Skeletal muscle tissue (tissue), 1 donor: ENCODE results near the gene ZNF200. TPM values are rescaled to one million over a fixed set of nuclear protein-coding genes. Genes with fewer than 3 reads are reported as not detected.

Source experiments
- total RNA-seq: library from RNA; depleted of rRNA; stranded (reverse); fragments of >200 nt; gene quantifications from one replicate; pipeline ENCODE4 v1.2.3, GENCODE V29; 2014

Gene ZNF200
- total RNA-seq, 1 donor from 2014 or later = 9.4 TPM

Other genes with a start within 250 kb of the ZNF200 start
- gene CLDN9, start 222.2 kb downstream of the ZNF200 start, total RNA-seq = not detected
- not detected for gene CLDN6, start 217.0 kb downstream of the ZNF200 start, total RNA-seq
- 28.7 TPM for gene TNFRSF12A, start 214.8 kb downstream of the ZNF200 start, total RNA-seq
- gene HCFC1R1, start 211.2 kb downstream of the ZNF200 start, total RNA-seq = 14.1 TPM
- 15.7 TPM for gene THOC6, start 211.1 kb downstream of the ZNF200 start, total RNA-seq
- not detected for gene BICDL2, start 198.2 kb downstream of the ZNF200 start, total RNA-seq
- gene MMP25, start 188.6 kb downstream of the ZNF200 start, total RNA-seq = 0.52 TPM
- gene IL32, start 169.5 kb downstream of the ZNF200 start, total RNA-seq = 25.1 TPM
- gene ZSCAN10, start 135.9 kb downstream of the ZNF200 start, total RNA-seq = not detected
- 7.3 TPM for gene ZNF205, start 122.6 kb downstream of the ZNF200 start, total RNA-seq
- 4.2 TPM for gene ZNF213, start 100.1 kb downstream of the ZNF200 start, total RNA-seq
- not detected for gene OR1F1, start 47.0 kb downstream of the ZNF200 start, total RNA-seq
- gene MEFV, start 21.5 kb upstream of the ZNF200 start, total RNA-seq = 0.52 TPM
- gene ZNF263, start 48.3 kb upstream of the ZNF200 start, total RNA-seq = 30.8 TPM
- gene TIGD7, start 70.3 kb upstream of the ZNF200 start, total RNA-seq = 7.8 TPM
- gene ZNF75A, start 70.3 kb upstream of the ZNF200 start, total RNA-seq = 23.5 TPM
- not detected for gene OR2C1, start 120.7 kb upstream of the ZNF200 start, total RNA-seq
- 6.8 TPM for gene ZSCAN32, start 165.8 kb upstream of the ZNF200 start, total RNA-seq
- 8.9 TPM for gene ZNF174, start 166.1 kb upstream of the ZNF200 start, total RNA-seq
- 2.1 TPM for gene ZNF597, start 208.3 kb upstream of the ZNF200 start, total RNA-seq
- 15.7 TPM for gene NAA60, start 208.5 kb upstream of the ZNF200 start, total RNA-seq